ENCODE results near the gene EIF4G3.

DNA sequence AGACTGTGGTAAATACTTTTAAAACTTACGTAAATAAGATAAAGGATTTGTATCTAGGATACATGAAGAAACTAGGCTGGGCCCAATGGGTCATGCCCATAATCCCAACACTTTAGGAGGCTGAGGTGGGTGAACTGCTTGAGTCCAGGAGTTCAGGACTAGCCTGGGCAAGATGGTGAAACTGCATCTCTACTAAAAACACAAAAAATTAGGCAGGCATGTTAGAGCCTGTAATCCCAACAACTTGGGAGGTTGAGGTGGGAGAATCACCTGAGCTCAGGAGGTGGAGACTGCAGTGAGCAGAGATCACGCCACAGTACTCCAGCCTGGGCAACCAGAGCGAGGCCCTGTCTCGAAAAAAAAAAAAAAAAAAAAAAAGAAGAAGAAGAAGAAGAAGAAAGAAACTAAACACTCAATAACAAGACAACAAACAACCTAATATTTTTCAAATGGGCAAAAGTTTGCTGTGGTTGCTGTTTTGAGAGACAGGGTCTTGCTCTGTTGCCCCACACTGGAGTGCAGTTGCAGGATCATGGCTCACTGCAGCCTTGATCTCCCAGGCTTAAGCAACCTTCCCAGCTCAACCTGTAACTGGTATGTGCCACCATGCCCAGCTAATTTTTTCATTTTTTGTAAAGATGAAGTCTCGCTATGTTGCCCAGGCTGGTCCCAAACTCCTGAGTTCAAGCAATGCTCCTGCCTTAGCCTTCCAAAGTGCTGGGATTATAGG lies 78.3 kb downstream of the EIF4G3 start:
- TF ChIP-seq NRF1 (IDR thresholded peaks at IDR 0.05; ENCODE audit: low read depth, low read length) (no peak), CTCF (IDR thresholded peaks at IDR 0.05) (no peak), JUND (IDR thresholded peaks at IDR 0.05) (no peak), POLR2AphosphoS5 (IDR thresholded peaks at IDR 0.05; ENCODE audit: low read depth, low read length) (no peak), RAD21 (IDR thresholded peaks at IDR 0.05; ENCODE audit: low read length) (no peak)
